ENCODE data around the gene GARIN5A.

Gene GARIN5A

DNA sequence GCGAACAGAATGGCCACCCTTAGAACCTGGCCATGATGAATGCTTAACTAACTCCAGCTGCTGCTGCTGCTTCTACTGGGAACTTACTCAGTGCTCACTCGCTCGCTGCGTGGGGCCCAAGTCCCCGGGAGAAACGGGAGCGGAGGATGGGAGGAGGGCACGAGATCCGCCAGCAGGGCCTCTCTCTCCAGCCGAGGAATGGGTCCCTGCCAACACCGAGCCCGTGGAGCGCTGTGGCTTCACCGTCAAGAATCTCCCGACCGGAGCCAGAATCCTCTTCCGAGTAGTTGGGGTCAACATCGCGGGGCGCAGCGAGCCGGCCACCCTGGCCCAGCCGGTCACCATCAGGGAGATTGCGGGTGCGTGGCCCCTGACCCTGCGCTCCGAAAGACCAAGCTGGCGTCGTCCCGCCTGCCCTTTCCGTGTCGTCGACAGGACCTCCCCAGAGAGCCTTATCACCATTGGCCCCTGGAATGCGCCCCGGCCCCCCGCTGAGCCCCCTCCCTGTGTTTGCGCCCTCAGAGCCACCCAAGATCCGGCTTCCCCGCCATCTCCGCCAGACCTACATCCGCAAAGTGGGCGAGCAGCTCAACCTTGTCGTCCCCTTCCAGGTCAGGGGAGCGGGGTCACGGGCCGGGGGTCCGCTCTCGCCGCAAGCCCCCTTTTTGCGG, 18.1 kb downstream of the GARIN5A start:
- in situ Hi-C loops (cut with MboI; ENCODE audit: low pct_unique_long_range_greater_than_20kb, low sequenced_read_pairs, unreplicated experiment) = no loop called here
- TF ChIP-seq, protein P1, sequence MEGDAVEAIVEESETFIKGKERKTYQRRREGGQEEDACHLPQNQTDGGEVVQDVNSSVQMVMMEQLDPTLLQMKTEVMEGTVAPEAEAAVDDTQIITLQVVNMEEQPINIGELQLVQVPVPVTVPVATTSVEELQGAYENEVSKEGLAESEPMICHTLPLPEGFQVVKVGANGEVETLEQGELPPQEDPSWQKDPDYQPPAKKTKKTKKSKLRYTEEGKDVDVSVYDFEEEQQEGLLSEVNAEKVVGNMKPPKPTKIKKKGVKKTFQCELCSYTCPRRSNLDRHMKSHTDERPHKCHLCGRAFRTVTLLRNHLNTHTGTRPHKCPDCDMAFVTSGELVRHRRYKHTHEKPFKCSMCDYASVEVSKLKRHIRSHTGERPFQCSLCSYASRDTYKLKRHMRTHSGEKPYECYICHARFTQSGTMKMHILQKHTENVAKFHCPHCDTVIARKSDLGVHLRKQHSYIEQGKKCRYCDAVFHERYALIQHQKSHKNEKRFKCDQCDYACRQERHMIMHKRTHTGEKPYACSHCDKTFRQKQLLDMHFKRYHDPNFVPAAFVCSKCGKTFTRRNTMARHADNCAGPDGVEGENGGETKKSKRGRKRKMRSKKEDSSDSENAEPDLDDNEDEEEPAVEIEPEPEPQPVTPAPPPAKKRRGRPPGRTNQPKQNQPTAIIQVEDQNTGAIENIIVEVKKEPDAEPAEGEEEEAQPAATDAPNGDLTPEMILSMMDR (IDR thresholded peaks at IDR 0.05; ENCODE audit: extremely low read depth, insufficient read depth, missing control alignments) = no peak
- DNase-seq (ENCODE audit: low spot score) = no peak

DNA sequence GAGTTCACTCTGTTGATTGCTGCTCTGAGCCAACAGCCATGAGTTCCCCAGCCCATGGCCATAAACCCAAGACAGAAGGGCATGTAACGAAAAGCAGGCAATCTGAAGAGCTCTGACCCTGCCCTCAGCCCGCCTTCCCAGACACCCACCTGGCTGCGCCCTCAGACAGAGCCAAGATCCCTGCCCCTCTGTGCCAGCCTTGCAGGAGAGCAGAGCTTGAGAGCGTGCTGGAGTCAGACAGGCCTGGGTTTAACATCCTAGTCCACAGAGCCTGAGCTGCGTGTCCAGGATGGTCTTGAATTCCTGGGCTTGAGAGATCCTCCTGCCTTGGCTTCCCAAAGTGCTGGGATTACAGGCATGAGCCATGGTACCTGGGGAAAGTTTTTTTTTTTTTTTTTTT, 19.3 kb downstream of the GARIN5A start:
- in situ Hi-C loops (cut with MboI; ENCODE audit: low pct_unique_long_range_greater_than_20kb, low sequenced_read_pairs, unreplicated experiment) = no loop called here
- TF ChIP-seq, protein P1 (IDR thresholded peaks at IDR 0.05; ENCODE audit: extremely low read depth, insufficient read depth, missing control alignments) = no peak
- no peak for DNase-seq (ENCODE audit: low spot score)

DNA sequence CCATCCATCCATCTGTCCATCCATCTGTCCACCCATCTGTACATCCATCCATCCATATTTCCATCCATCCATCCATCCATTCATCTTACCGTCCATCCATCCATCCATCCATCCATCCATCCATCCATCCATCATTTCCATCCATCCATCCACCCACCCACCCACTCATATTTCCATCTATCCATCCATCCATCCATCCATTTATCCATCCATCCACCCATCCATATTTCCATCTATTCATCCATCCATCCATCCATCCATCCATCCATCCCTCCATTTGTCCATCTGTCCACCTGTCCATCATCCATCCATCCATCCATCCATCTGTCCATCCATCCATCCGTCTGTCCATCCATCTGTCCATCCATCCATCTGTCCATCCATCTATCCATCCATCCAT, 20.7 kb downstream of the GARIN5A start:
- in situ Hi-C loops (cut with MboI; ENCODE audit: low pct_unique_long_range_greater_than_20kb, low sequenced_read_pairs, unreplicated experiment) = no loop called here
- no peak for DNase-seq (ENCODE audit: low spot score)
- TF ChIP-seq, protein P1 (IDR thresholded peaks at IDR 0.05; ENCODE audit: extremely low read depth, insufficient read depth, missing control alignments) = no peak

DNA sequence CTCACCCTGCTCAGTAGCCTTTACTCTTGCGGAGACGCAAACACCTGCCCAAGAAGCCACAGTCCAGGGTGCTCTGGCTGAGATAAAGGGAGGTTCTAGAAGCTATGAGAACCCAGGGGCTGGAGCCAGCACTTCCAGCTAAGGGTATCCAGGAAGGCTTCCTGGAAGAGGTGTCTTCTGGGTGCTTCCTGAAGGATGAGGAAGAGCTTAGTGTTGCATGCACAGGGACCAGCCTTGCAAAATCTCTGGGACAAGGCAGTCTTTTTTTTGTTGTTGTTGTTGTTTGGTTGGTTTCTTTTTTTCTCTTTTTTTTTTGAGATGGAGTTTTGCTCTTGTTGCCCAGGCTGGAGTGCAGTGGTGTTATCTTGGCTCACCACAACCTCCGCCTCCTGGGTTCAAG, 23.4 kb downstream of the GARIN5A start:
- TF ChIP-seq, protein P1 (IDR thresholded peaks at IDR 0.05; ENCODE audit: extremely low read depth, insufficient read depth, missing control alignments) = no peak
- in situ Hi-C loops (cut with MboI; ENCODE audit: low pct_unique_long_range_greater_than_20kb, low sequenced_read_pairs, unreplicated experiment) = no loop called here
- DNase-seq (ENCODE audit: low spot score) = no peak

DNA sequence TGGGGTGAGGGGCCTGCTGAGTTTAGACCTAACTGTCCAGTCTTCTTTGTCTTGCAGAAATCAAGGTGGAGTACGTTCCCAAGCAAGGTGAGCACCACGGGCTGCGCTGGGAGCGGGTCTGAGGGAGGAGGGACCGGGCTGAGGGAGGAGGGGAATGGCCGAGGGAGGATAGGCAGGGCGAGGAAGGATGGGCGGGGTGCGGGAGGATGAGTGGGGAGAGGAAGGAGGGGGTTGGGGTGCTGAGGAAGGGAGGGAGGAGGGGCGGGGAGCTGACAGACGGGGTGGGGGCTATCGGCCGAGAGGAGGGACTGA, 25.5 kb downstream of the GARIN5A start:
- no peak for DNase-seq (ENCODE audit: low spot score)
- in situ Hi-C loops (cut with MboI; ENCODE audit: low pct_unique_long_range_greater_than_20kb, low sequenced_read_pairs, unreplicated experiment) = no loop called here

DNA sequence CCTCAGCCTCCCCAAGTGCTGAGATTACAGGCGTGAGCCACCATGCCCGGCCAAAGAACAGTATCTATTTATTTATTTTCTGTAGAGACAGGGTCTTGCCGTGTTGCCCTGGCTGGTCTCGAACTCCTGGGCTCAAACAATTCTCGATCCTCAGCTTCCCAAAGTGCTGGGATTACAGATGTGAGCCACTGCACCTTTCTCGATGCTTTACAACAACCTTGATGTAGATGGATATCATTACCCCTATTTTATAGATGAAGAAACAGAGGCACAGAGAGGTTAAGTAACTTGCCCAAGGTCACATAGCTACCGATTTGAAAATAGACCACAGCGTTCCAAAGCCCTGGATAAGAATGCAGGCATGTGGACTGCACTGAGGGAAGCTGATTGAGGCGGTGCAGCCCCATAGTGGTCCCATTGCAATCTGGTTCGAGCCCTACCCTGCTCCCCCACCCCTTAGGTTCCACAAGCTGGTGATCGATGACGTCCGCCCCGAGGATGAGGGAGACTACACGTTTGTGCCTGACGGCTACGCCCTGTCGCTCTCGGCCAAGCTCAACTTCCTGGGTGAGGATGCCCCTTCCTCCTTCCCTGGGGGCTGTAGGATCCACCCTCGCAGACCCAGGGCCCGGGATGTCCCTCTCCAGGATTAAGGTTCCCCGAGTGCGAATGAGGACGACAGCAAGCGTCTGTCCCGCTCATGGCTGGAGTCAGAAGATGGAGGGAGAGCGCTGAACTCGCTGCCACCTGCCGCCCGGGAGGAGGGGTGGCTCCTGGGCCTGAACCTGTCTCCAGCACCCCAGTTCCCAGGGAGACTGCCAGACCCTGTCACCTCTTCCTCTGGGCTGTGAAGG, 26.1 kb downstream of the GARIN5A start:
- DNase-seq (ENCODE audit: low spot score) = no peak
- TF ChIP-seq, protein P1 (IDR thresholded peaks at IDR 0.05; ENCODE audit: extremely low read depth, insufficient read depth, missing control alignments) = no peak
- in situ Hi-C loops (cut with MboI; ENCODE audit: low pct_unique_long_range_greater_than_20kb, low sequenced_read_pairs, unreplicated experiment) = no loop called here

More for the DNA sequence above, 25.5 kb downstream of the GARIN5A start:
- TF ChIP-seq, protein P1 (IDR thresholded peaks at IDR 0.05; ENCODE audit: extremely low read depth, insufficient read depth, missing control alignments) = no peak

All from GM13977 (cell line).